Thymus (tissue), 11 donors: Measurements from ENCODE around the gene BAZ2B. TPM values are rescaled to one million over a fixed set of nuclear protein-coding genes. Genes with fewer than 3 reads are reported as not detected.

Experiments used
- DNase-seq, 9 donors: peaks; one replicate each; pipeline ENCODE4 v3.0.0-alpha.2; 2013; ENCODE audit warnings: low spot score in 9 of 9, low read depth in 6 of 9, missing footprints in 1 of 9
- H3K27ac ChIP-seq, 2 donors: one replicate each; pipeline ENCODE4 v1.5.1; 2013; ENCODE audit warnings: control low read depth in 1 of 2, low read depth in 1 of 2, low read length in 1 of 2, mild to moderate bottlenecking in 1 of 2, moderate library complexity in 1 of 2
- H3K27me3 ChIP-seq, 2 donors: one replicate each; pipeline ENCODE4 v1.5.1; 2013; ENCODE audit warnings: low read length in 1 of 2; ENCODE audit not compliant: control insufficient read depth in 2 of 2, insufficient read depth in 1 of 2
- H3K36me3 ChIP-seq, 2 donors: one replicate each; pipeline ENCODE4 v1.5.1; 2013; ENCODE audit warnings: low read length in 1 of 2, mild to moderate bottlenecking in 1 of 2, moderate library complexity in 1 of 2; ENCODE audit not compliant: control insufficient read depth in 2 of 2, insufficient read depth in 2 of 2
- H3K4me1 ChIP-seq, 2 donors: one replicate each; pipeline ENCODE4 v1.5.1; 2013; ENCODE audit warnings: low read length in 2 of 2; ENCODE audit not compliant: control insufficient read depth in 2 of 2, insufficient read depth in 2 of 2
- H3K4me3 ChIP-seq, 2 donors: one replicate each; pipeline ENCODE4 v1.5.1; 2013; ENCODE audit warnings: low read length in 2 of 2, control low read depth in 1 of 2, mild to moderate bottlenecking in 1 of 2
- H3K9me3 ChIP-seq, 2 donors: one replicate each; pipeline ENCODE4 v1.5.1; 2013; ENCODE audit warnings: low read length in 1 of 2, mild to moderate bottlenecking in 1 of 2; ENCODE audit not compliant: control insufficient read depth in 2 of 2, insufficient read depth in 1 of 2
- WGBS: extraction: QIAGEN DNeasy Blood & Tissue Kit; methylation state at CpG from one replicate; pipeline ENCODE4 v1.1.7; 2013; 5-methylcytosine and 5-hydroxymethylcytosine counted together
- polyA plus RNA-seq: library from polyadenylated mRNA; stranded (reverse); fragments of 200-250 nt; gene quantifications from one replicate; pipeline ENCODE4 v1.2.3, GENCODE V29; 2013
- total RNA-seq: library from RNA; stranded (reverse); fragments of 120-200 nt; gene quantifications from one replicate; pipeline ENCODE4 v1.2.4, GENCODE V29; 2013
- donor health status: healthy.

The BAZ2B gene
- total and polyA plus RNA-seq, 2 donors, result 16.9 to 43.3 TPM

DNA sequence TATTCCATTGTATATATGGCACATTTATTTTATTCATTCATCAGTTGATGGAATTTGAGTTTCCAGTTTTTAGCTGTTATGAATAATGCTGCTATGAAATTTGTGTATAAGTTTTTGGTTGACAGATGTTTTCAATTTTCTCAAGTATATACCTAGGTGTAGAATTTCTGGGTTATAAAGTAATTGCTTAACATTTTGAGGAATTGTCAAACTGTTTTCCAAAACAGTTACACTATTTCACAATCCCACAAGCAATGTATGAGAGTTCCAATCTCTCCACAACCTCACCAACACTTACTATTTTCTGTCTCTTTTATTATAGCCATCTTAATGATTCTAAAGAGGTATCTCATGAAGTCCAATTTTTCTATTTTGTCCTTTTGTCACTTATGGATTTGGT is 317.4 kb downstream of the BAZ2B start:
- Histone ChIP-seq H3K27ac (no peak overlapping the region), H3K36me3 (no peaks in the 10 kb centered on the region), H3K4me1 (no peaks in the 10 kb centered on the region), H3K9me3 (no peaks in the 10 kb centered on the region), H3K27me3 (no peaks in the 10 kb centered on the region), H3K4me3 (no peak overlapping the region)
- DNase-seq, result no peak

DNA sequence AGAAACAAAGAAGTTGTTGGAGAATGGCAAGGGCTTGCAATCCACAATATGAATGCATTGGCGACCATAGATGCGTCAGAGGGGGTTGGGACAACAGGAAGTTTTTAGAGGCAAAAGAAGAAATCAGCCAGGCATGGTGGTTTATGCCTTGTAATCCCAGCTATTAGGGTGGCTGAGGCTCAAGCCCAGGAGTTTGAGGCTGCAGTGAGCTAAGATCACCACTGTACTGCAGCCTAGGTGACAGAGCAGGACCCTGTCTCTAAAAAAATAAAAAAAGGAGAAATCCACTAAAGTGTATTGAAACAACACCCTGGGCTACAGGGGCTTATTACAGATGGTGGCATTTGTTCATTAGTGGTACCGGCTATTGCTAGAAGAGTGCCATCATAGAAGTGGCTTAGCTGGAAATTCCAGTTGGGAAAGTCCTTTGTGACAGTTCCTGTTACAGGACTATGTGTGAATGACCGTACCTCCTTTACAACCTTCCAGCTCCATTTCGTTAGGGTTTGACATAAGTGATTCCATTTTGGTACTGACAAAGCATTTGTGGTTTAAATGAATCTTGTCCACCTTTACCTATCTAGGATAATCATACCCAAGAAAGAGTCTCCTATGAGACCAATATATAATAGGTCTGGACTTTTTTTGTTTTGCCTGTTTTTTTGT is 319.2 kb downstream of the BAZ2B start:
- H3K4me1 ChIP-seq, result no peaks in the 10 kb centered on the region
- H3K4me3 ChIP-seq, result no peak overlapping the region
- 98% methylated on average over 5 of the region's 5 CpGs for WGBS
- H3K27me3 ChIP-seq, result no peaks in the 10 kb centered on the region
- H3K36me3 ChIP-seq, result no peaks in the 10 kb centered on the region
- no peak for DNase-seq
- no peaks in the 10 kb centered on the region for H3K9me3 ChIP-seq
- H3K27ac ChIP-seq, result no peak overlapping the region

DNA sequence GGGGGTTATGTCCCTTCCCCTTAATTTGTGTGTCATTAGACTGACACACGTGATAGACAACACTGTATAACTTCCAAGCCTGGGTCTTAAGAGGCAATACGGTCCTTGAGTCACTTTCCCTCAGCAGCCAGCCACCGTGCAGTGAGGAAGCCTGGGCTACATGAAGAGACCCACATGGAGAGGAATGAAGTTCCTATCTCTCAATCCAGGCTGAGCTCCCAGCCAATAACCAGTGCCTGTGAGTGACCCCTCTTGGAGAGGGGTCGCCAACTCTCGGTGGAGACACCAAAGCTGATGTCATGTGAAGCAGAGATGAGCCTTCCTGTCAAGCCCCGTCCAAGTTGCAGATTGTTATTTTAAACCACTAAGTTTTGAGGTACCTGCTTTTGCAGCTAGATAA is 324.2 kb downstream of the BAZ2B start:
- H3K9me3 ChIP-seq, result no peaks in the 10 kb centered on the region
- no peak overlapping the region for H3K27ac ChIP-seq
- 91% methylated on average over 6 of the region's 6 CpGs for WGBS
- peaks cover 10 to 13% of the 10 kb centered on the region in 2 donors for H3K4me1 ChIP-seq
- no peak for DNase-seq
- no peaks in the 10 kb centered on the region for H3K27me3 ChIP-seq
- H3K36me3 ChIP-seq, result no peaks in the 10 kb centered on the region
- no peak overlapping the region for H3K4me3 ChIP-seq

DNA sequence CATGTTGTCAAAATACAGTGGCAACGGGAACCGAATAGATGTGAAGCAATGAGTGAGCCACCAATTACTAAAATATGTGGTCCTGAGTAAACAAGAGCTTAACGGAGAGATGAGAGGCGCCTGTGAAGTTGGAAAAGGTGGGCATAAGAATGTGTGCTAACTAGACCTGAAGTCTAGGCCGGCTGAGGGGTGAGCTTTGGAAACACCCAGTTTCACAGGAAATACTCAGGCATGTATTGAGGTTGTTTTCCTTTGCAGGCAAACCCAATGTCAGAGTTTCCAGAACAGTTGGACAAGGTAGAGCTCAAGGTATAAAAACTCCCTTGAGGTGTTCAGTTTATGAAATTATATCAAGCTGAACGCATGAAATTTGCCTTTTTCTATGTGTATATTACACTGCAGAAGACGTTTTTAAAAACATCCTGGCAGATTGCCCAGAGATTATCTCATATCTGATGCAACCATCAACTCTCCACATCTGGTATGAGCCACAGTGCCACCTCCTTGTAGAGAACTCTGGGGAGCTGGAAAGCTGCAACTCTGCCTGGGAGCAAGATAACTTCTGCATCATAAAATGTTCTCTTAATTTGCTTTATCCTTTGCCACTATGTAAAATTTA is 325.9 kb downstream of the BAZ2B start:
- DNase-seq, result peak in 8 of 9 donors; percentile 47 to 84 (median 58)
- Histone ChIP-seq H3K27ac (peak overlapping the region; percentile 65 to 78), H3K4me3 (no peak overlapping the region), H3K27me3 (peaks cover 0 to 5% of the 10 kb centered on the region in 2 donors), H3K9me3 (peaks cover 0 to 2% of the 10 kb centered on the region in 2 donors), H3K4me1 (peaks cover 18 to 23% of the 10 kb centered on the region in 2 donors), H3K36me3 (no peaks in the 10 kb centered on the region)
- WGBS, result 30% methylated on average over 7 of the region's 7 CpGs

DNA sequence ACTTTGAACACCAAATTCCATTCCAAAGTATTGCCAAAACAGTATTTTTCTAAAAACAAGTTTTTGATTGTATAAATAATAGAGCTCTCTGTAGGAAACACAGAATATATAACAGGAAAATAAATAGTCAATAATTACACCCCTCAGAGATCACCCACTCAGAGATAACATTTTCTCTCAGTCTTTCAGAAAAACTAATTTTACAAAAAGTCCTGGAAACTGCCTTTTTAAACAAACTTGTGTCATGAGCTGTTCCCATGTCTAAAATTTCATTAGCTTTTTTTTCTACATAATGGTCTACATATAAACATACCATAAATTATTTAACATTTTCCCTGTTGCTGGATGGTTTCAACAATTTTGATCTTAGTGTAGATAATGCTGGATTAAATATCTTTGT is 328.6 kb downstream of the BAZ2B start:
- H3K36me3 ChIP-seq, result peaks cover 0 to 4% of the 10 kb centered on the region in 2 donors
- H3K9me3 ChIP-seq, result peaks cover 0 to 3% of the 10 kb centered on the region in 2 donors
- H3K27ac ChIP-seq, result no peak overlapping the region
- H3K4me3 ChIP-seq, result no peak overlapping the region
- peaks cover 18 to 23% of the 10 kb centered on the region in 2 donors for H3K4me1 ChIP-seq
- H3K27me3 ChIP-seq, result peaks cover 0 to 5% of the 10 kb centered on the region in 2 donors
- DNase-seq, result no peak

- Histone ChIP-seq H3K9me3 (peaks cover 0 to 3% of the 10 kb centered on the region in 2 donors), H3K27ac (peak overlapping the region; percentile 79 to 97), H3K27me3 (peaks cover 0 to 5% of the 10 kb centered on the region in 2 donors), H3K4me3 (peak overlapping the region; percentile 63 to 79), H3K4me1 (peaks cover 18 to 23% of the 10 kb centered on the region in 2 donors), H3K36me3 (peaks cover 2 to 4% of the 10 kb centered on the region in 2 donors)
- 2% methylated on average over 50 of the region's 50 CpGs for WGBS
- DNase-seq, result peak; percentile 84 to 98 (median 97)
Observed at GRCh38 chr2:159286709-159287441, 329.5 kb downstream of the BAZ2B start.

GRCh38 chr2:159285929-159286708 is 330.2 kb downstream of the BAZ2B start, which contains the start of gene WDSUB1:
TSS of gene WDSUB1 (minus strand) at chr2:159286703. CDS start at chr2:159283069, 3,634 bp downstream.
- DNase-seq, result peak in 3 of 9 donors; percentile 10 to 21 (median 15)
- WGBS, result 3% methylated on average over 64 of the region's 64 CpGs

GRCh38 chr2:159285433-159285832 is 330.9 kb downstream of the BAZ2B start:
- Histone ChIP-seq H3K9me3 (peaks cover 0 to 3% of the 10 kb centered on the region in 2 donors), H3K4me3 (peak overlapping the region in 1 of 2 donors; percentile 63), H3K36me3 (peaks cover 4 to 8% of the 10 kb centered on the region in 2 donors), H3K27ac (no peak overlapping the region), H3K4me1 (peaks cover 12 to 18% of the 10 kb centered on the region in 2 donors), H3K27me3 (peaks cover 0 to 5% of the 10 kb centered on the region in 2 donors)
- no peak for DNase-seq
- WGBS, result 95% methylated on average over 11 of the region's 11 CpGs

More at GRCh38 chr2:159285929-159286708, 330.2 kb downstream of the BAZ2B start, which contains the start of gene WDSUB1:
- Histone ChIP-seq H3K4me3 (peak within 1 kb of the TSS; percentile 63 to 79), H3K36me3 (peaks cover 4 to 5% of the 10 kb centered on the region in 2 donors), H3K9me3 (peaks cover 0 to 3% of the 10 kb centered on the region in 2 donors), H3K4me1 (peaks cover 18 to 23% of the 10 kb centered on the region in 2 donors), H3K27ac (peak within 1 kb of the TSS; percentile 79 to 97), H3K27me3 (peaks cover 0 to 5% of the 10 kb centered on the region in 2 donors)
